NCI-H2029 treated with DMSO at 0.1 percent for 48 hours (cell line): ENCODE results near the gene THOC7.

ENCODE experiments used
- DNase-seq: peaks from one replicate; lab custom pipeline; 2025; lab: John Stamatoyannopoulos, UW

THOC7 gene

GRCh38 chr3:63863150-63864007 lies at the start of gene THOC7, which contains the start of gene ATXN7:
Gene THOC7 (minus strand): TSS chr3:63863805. CDS start chr3:63863790, 15 bp downstream.
Gene ATXN7 (plus strand): TSS chr3:63863867. CDS start chr3:63912599, 48,732 bp downstream.
- DNase-seq = no peak

- DNase-seq = no peak
Observed at GRCh38 chr3:63912768-63913588, 49.4 kb upstream of the THOC7 start.

- DNase-seq = no peak
Observed at GRCh38 chr3:63911873-63912767, 48.5 kb upstream of the THOC7 start, which contains the start of gene SCAANT1. Gene SCAANT1 (minus strand): TSS chr3:63912383.

GRCh38 chr3:63911509-63911872 lies 47.9 kb upstream of the THOC7 start:
- no peak for DNase-seq

GRCh38 chr3:63910891-63911290 lies 47.3 kb upstream of the THOC7 start:
- DNase-seq = no peak

- no peak for DNase-seq
Observed at GRCh38 chr3:63910001-63910400, 46.4 kb upstream of the THOC7 start.

GRCh38 chr3:63909431-63909830 lies 45.8 kb upstream of the THOC7 start:
- no peak for DNase-seq

- no peak for DNase-seq
Observed at GRCh38 chr3:63908776-63909175, 45.2 kb upstream of the THOC7 start.

- DNase-seq = no peak
Observed at GRCh38 chr3:63908081-63908736, 44.6 kb upstream of the THOC7 start.

- no peak for DNase-seq
Observed at GRCh38 chr3:63905731-63906620, 42.4 kb upstream of the THOC7 start.

- peak; percentile 22 for DNase-seq
Observed at GRCh38 chr3:63900459-63900858, 36.9 kb upstream of the THOC7 start.

- no peak for DNase-seq
Observed at GRCh38 chr3:63900010-63900409, 36.4 kb upstream of the THOC7 start.

- DNase-seq = no peak
Observed at GRCh38 chr3:63896332-63897030, 32.9 kb upstream of the THOC7 start.

GRCh38 chr3:63895422-63896189 lies 32.0 kb upstream of the THOC7 start:
- DNase-seq = no peak

GRCh38 chr3:63892773-63893352 lies 29.3 kb upstream of the THOC7 start:
- DNase-seq = no peak

GRCh38 chr3:63891518-63891917 lies 27.9 kb upstream of the THOC7 start:
- no peak for DNase-seq

- DNase-seq = no peak
Observed at GRCh38 chr3:63886858-63887257, 23.3 kb upstream of the THOC7 start.

GRCh38 chr3:63880653-63881052 lies 17.0 kb upstream of the THOC7 start:
- no peak for DNase-seq
